ENCODE results near the gene UBE2A. TPM values are rescaled to one million over a fixed set of nuclear protein-coding genes. Genes with fewer than 3 reads are reported as not detected.

Gene UBE2A
- total RNA-seq: 20.4 and 26.2 TPM in 2 replicates

DNA sequence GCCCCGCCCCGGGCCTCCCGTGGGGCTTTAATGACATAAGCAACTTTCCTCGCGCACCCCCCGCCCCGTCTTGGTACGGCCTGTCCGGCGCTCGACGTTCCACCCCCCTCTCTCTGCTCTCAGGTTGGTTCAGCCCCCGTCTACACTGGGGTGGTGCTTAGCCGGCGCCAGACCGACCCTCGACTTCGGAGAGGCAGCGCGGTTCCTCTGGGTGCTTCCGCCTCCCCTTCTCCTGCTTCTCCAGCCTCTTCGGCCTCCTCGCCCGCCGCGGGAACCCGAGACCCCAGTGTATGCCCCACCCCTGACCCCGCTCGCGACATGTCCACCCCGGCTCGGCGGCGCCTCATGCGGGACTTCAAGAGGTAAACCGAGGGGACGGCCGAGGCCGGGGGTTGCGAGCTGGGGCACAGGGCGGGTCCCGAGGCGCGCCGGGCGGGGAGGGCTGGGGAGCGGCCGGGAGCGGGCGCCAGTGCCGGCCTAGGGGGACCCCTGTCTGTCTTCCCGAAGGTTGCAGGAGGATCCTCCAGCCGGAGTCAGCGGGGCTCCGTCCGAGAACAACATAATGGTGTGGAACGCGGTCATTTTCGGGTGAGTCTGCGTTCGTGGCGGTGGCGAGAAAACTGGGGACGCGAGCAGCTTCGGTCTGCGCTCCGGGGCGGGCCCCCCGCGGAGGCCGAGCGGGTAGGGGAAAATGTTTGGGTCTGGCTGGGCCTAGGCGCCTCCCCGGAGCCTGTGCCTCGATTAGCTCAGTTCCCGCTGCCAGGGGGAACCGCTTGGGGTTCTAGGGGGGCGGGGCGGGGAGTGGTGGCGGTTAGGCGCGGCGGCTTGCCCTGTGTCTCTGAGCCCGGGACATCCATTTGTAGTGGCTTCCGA, at the start of gene UBE2A:
UBE2A (plus strand) TSS at position 170 of the 873 bp plus-strand sequence; CDS start at position 319, 149 bp downstream.
- DNase-seq (ENCODE audit: low read depth, low spot score): peak; percentile 72

DNA sequence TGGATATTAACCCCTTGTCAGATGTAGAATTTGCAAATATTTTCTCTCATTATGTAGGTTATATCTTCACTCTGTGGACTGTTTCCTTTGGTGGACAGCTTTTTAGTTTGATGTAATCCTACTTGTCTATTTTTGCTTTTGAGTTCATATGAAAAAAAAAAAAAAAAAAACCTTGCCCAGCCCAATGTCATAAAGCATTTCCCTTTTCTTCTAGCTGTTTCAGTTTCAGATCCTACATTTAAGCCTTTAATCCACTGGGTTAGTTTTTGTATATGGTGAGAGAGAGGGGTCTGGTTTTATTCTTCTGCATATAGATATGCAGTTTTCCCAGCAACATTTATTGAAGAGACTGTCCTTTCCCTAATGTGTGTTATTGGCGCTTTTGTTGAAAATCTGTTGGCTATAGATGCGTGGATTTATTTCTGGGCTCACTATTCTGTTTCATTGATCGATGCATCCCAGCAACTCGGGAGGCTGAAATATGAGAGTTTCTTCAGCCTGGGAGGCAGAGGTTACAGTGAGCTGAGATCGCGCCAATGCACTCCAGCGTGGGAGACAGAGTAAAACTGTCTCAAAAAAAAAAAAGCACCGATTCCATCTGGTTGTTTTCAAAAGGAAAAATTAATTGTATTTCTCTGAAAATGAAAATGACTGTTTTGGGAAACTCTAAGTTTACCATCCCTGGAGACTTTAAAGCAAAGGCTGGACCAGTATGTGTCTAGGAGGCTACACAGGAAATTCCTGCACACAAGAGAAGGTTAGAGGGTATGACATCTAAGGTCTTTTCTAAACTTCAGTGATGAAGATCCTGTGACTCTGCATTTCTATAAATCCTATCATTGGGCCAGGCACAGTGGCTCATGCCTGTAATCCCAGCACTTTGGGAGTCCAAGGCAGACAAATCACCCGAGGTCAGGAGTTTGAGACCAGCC, 44.8 kb upstream of the UBE2A start:
- no peak for DNase-seq (ENCODE audit: low read depth, low spot score)

DNA sequence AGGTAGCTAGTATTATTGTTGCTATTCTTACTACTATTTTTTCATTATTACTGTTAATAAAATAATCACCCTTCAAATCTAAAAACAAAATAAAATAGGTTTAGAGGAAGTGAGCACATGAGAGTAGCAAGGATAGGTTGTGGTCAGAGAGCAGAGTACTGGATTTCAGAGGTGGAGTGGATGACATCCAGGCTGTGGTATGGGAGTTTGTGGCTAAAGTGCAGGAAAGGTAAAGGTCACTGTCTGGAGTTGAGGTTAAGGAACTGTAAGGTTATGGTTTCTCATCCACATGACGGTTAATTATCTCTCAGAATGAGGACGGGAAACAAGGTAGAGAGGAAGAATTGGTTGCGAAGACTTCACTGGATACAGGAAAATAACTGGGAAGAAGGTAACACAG, 36.9 kb upstream of the UBE2A start:
- DNase-seq (ENCODE audit: low read depth, low spot score): no peak

DNA sequence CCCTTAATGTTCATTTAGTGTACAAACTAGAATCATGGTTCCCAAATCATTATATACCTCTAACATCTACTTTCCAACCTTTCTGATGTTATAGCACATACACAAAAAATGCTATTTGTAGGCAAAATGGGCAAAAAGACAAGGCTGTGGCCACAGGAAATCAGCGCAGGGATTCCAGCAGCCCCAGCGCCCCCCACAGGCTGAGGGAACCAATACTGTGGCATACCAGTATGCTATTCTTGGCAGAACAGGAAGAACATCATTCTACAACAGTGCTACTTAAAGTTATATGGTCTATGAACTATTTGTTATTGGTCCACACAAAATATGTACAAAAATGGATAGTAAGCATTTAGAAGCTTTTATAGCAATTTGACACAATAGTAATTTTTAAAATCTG, 34.5 kb upstream of the UBE2A start:
- no peak for DNase-seq (ENCODE audit: low read depth, low spot score)

DNA sequence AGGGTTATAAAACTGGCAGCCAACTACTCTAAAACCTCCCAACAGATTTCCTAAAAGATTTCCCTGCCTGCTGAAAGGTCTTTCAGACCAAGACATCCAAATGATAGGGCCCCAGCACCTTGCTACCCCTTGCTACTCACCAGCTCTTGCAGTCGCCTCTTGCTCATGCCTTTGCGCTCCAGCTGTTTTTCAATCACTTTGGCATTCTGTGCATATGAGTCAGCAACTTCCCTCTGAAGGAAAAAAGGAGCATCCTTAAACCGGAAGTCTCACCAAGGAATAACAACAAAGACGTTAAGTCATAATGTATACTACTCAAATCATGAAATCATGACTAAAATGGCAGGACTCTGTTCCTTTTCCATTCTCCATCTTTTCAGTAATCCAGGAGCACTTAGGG, 33.2 kb upstream of the UBE2A start:
- DNase-seq (ENCODE audit: low read depth, low spot score): peak; percentile 29

DNA sequence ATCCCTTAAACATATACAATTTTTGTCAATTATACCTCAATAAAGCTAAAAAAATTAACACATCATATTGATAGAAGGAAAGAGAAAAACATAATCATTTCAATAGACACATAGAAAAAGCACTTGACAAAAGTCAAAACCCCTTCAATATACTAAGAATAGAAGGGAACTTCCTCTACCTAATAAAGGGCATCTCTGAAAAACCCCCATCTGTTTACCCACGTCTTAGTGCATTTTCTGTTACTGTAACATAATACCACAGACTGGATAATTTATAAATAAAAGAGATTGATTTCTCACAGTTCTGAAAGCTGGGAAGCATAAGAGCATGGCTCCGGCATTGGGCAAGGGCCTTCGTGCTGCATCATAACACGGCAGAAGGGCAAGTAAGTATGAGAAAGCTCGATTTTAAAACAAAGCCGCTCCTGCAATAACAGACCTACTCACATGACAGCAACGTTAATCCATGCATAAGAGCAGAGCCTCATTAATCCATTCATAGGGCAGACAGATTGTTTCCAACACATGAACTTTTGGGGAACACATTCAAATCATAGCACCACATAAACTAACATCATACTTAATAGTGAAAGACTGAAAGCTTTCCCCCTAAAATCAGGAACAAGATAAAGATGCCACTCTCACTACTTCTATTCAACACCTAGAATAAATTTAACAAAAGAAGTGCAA, 24.9 kb upstream of the UBE2A start:
- no peak for DNase-seq (ENCODE audit: low read depth, low spot score)

DNA sequence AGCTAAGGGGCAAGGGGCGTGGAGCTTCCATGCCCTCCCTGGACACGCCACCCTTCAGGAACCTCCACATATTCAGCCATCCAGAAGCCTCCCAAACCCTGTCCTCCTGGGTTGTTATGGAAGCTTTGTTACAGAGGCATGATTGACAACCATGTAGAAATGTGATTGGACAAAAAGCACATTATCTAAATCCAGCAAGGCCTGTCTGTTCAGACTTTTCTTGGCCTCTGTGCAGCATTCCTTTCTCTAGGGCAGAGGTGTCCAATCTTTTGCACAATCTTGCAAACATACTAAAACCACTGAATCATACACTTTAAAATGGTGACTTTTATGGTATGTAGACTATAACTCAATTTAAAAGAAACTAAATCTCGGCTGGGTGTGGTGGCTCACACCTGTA, 21.9 kb upstream of the UBE2A start:
- no peak for DNase-seq (ENCODE audit: low read depth, low spot score)

DNA sequence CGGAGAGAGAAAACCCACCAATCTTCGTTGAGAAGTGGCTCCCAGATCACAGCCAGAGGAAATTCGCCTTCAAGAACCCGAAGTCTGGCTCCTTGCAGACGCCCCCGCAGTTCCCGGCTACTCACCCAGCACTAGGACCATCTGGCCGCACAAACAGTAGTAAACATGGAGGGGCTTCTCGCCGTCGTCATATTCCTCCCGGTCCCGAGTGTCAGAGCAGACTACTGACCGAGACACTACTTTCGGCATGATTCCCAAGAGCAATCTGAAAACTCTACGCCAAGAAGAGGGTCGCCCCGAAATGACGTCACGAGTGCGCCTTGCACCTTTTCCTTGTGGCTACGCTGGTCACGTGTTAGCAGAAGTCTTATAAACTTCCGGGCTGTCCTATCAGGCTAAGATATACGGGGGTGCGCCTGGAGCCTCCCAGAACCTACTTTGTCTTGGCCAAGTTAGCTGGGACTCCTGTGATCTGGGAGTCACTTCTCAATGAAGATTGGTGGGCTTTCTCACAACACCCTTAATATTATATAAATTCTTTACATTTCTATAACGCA, 9.2 kb upstream of the UBE2A start, which contains the start of gene STEEP1:
STEEP1 (minus strand) TSS at position 303 of the 557 bp plus-strand sequence; CDS start at position 249, 54 bp downstream.
- peak; percentile 78 for DNase-seq (ENCODE audit: low read depth, low spot score)

DNA sequence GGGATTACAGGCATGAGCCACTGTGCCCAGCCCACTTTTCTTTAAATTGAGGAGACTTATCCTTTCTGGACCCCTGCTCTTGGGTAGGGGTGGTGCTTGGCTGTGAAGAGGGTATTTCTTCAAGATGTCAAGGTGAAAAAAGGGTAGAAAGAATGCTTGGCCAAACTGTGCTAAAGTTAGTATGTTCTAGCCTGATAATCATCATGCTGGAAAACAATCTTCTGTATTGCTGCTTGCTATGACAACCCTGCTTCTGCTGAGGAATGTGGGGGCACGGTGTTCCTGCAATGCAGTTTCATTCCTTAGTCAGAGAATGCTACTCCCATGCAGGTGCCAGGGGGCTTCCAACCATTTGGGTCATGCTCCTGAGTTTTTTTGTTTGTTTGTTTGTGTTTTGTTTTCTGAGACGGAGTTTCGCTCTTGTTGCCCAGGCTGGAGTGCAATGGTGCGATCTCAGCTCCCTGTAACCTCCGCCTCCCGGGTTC, 4.0 kb upstream of the UBE2A start:
- no peak for DNase-seq (ENCODE audit: low read depth, low spot score)

DNA sequence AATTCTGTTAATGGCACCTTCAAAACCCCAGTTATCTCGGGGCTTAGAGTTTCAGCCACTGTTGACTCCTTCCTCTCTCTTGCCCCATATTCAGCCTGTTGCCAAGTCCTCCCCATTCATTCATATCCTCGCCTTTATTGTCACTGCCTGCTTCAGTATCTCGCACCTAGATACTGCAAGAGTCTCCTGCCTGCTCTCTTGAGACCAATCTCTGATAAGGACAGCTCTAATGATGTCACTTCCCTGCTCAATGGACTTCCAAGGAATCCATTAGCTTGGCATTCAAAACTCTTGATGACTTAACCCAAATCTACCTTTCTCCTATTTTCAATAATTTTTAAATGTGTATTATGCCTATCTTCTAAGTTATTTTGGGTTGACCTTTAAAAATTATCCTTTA, 1.1 kb upstream of the UBE2A start:
- no peak for DNase-seq (ENCODE audit: low read depth, low spot score)

DNA sequence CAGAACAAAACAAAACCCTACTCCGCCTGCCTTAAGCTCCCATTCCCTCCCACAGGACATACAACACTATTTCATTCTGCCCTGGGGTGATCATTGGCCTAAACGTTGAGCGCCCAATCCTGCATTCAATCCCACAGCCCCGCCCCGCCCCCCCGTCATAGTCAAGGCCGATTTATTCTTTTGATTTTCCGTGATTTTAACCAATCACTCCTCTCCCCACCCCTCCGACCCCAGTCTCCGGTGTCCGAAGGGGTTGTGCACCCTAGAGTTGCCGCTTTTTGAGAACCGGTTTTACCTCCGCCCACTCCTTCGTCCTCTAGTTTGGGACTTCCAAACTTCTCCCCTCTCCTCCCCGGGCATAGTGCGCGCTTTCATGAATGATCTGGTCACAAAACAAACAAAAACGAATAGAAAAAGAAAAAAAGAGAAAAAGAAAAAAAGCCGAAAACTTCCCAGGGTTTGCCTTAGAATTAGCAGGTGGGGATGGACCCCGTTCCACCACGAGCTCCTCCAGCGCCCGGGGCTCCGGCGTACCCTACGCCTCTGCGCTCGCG, 446 bp upstream of the UBE2A start:
- no peak for DNase-seq (ENCODE audit: low read depth, low spot score)

DNA sequence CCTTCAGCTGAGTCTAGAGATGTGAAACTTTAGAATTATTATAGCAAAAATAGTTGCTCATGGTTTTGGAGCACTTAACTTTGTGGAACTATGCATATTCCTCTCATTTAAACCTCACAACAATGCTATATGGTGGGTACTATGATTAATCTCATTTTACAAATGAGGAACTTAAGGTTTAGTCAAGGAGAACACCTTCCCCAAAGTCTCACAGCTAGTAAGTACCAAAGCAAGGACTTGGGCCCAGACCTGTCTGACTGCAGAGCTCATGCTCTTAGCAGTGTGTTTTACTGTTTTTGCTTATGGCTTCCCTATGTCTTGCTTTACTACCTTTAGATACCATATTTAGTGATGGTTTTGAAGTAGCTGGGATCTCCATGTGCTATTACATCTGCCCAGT, 5.1 kb downstream of the UBE2A start:
- DNase-seq (ENCODE audit: low read depth, low spot score): no peak

DNA sequence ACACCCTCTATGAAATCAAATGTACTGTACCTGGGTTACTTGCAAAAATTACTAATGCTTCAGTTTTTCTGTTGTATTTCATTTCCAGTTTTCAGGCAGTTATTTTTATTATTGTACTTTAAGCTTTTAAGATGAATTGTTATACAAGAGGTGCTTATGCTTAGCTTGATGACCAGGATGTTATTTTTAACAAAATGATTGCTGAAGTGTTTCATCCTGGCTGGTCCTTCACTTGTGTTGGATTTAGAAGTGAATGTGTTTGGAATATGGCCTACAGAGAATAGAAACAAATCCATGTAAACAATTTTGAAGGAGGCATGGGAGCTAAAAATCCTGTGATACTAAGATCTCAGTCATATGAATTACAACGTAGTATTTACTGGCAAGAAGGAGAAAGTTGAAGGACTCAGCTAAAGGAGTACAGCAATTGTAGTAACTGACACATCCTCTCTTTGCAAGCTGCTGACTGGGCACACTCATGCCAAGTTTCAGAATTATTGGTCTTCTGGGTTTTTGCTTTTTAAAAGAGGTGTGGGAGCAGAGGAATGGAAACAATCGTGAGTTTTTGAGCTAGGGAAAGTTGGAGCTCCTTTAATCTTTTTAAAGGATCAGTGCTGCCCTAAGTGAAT, 9.2 kb downstream of the UBE2A start:
- DNase-seq (ENCODE audit: low read depth, low spot score): no peak

DNA sequence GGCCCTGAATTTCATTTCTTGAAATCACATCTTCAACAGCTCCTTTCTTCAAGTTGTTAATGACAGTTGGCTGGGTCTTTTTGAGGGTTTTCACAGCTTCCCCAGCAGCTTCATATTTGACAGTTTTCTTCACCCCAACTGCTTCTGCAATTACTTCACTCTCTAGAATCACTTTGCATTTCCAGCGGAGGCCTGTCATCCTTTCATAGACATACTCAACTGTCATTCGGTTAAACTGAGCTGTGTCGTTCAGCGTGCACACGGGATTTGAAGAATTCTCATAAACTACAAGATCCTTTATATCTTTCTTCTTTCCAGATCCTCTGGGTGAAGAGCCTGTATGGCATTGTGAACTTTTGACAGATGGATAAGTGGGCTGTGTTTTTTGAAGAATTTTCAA, 15.4 kb downstream of the UBE2A start:
- no peak for DNase-seq (ENCODE audit: low read depth, low spot score)

DNA sequence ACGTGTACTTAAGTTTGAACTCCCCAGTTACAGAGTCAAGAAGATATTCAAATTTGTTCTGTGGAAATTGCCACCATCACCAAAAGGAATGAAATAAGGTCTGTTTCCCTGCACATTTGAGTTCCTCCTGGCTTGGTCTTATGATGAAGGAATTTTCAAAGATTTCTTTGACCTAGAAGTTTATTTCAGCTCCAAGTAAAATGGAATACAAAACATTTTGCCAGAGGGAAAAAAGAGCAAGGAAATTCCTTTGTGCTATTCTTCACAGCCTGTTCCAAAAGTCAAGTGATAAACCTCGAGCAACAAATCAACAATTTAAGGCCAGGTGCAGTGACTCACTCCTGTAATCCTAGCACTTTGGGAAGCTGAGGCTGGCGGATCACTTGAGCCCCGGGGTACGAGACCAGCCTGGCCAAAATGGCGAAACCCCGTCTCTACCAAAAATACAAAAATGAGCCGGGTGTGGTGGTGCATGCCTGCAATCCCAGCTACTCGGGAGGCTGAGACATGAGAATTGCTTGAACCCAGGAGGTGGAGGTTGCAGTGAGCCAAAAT, 28.4 kb downstream of the UBE2A start:
- no peak for DNase-seq (ENCODE audit: low read depth, low spot score)

DNA sequence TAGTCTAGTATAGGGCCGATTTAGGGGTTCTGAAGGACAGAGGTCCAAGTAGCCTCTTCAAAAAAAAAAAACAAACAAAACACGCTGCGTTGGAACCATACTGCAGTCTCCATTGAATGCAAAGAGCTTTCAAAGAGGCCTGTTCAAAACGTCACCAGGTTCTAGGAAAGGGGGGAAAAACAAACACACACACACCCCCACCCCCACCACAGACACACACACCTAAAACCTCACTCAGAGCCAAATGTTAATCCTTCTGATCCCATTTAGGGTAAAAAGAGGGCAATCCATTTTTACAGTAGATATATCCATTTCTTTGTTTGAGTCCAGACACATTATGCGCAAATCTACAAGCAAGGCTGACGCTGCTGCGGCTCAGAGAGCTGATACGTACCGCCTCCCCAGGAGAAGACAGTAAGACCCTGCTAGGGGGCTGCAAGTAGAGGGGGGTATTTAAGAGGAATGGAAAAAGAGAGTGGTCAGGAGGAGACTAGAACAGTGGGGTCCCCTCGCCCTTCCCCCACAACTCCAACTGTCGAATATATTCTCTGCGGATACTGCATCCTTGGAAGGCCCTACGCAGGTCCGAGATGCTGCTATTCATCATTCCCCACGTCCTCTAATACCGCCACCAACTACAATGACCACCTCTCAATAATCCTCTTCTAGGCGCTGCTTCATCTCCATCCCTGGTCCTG, 30.6 kb downstream of the UBE2A start:
- no peak for DNase-seq (ENCODE audit: low read depth, low spot score)

DNA sequence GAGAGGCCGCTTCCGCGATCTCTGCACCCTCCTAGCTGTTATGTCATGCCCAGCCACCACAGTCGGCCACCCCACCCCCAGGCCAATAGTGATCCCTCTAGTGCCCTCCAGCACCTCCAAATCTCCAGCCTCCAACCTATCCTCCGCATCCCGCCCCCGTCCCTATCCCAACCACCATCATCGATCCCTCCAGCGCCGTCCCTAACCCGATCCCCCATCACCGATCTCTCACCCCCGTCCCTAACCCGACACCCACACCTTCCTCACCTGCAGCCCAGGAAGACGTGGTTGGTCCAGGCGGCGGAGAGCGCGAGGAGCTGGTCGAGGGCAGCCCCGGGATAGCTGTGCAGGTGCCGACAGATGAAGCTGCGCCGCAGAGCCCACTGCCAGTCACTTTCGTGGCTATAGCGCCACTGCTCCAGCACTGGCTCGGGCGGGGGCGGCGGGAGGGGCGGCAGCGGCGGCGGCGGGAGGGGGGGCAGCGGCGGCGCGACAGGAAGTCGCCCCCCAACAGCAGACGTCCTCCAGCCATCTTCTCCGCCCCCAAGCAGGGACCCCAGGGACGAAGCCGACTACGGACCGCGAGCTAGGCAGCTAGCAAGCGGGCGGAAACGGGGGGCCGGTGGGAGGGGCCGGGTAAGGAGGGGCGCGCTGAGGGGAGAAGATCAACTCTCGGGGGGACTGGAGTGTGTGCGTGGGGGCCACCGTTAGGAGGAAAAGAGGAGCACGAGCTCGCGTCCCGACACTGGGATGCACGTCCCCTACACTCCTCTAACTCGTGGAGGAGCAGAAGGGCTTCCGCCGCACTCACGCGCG, 31.3 kb downstream of the UBE2A start:
- DNase-seq (ENCODE audit: low read depth, low spot score): no peak

DNA sequence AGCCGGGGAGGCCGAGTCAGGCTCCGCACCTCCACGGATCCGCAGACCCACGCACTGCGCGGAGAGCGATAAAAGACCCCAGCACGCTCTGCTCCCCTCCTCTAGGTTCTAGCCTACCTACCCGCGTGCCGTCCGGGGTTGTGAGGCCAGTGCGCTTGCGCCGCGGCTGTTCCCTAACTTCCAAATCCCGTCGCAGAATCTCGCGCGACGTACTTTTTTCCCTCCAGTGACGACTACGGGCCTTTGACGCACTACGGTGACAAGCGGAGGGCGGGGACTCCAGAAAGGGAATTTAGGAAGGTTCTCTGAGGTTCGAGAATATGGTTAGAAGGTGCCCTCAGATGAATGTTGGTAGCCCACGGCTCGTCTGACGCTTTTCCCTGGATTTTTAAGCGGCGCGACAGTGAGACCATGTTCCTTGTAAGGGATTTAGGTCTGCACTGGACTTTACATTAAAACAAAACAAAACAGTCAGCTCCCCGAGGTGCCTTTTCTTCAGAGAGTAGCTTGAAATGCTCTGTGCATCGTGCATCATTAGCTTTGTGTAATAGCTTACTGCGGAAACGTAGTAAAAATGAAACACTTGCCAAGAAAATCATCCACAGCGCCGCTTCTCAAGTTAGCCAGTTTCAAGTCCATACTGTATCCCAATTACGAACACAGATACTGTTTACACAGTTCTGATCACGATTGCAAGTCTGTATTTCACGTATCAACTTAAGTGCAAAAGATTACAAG, 32.1 kb downstream of the UBE2A start, which contains the start of gene NKRF:
NKRF (minus strand) TSS at position 145 of the 738 bp plus-strand sequence.
- peak; percentile 53 for DNase-seq (ENCODE audit: low read depth, low spot score)
